ENCODE data around the gene ECI1.

DNA sequence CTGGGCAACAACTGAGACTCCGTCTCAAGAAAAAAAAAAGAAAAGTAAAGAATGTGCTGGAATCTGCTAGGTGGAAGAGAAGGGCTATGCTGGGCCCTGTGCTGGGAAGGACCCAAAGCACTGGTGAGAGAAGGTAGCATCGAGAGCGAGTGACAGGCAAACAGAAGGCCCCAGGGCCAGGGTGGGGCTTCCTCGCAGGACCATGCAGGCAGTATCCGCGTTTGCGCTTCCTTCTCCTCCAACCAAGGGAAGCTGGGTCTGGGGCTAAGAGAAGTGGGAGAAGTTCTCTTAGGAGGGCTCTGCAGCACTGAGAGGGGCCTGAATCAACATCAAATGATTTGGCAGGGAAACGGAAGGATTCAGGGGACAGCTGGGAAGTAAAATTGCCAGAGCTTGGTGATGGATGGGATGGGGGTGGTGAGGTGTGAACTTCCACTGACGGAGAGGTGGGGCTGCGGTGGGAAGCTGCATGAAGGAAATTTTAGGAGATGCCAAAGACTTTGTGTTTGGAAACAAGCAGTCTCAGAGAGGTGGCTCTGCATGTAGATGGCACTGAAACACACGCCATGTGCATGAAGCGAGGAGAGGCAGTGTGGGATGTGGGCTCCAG, 5.2 kb upstream of the ECI1 start:
- TF ChIP-seq, protein P1, sequence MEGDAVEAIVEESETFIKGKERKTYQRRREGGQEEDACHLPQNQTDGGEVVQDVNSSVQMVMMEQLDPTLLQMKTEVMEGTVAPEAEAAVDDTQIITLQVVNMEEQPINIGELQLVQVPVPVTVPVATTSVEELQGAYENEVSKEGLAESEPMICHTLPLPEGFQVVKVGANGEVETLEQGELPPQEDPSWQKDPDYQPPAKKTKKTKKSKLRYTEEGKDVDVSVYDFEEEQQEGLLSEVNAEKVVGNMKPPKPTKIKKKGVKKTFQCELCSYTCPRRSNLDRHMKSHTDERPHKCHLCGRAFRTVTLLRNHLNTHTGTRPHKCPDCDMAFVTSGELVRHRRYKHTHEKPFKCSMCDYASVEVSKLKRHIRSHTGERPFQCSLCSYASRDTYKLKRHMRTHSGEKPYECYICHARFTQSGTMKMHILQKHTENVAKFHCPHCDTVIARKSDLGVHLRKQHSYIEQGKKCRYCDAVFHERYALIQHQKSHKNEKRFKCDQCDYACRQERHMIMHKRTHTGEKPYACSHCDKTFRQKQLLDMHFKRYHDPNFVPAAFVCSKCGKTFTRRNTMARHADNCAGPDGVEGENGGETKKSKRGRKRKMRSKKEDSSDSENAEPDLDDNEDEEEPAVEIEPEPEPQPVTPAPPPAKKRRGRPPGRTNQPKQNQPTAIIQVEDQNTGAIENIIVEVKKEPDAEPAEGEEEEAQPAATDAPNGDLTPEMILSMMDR (conservative IDR thresholded peaks at IDR 0.05 in 1 of 2, IDR thresholded peaks at IDR 0.05 in 1 of 2; ENCODE audit: extremely low read depth in 1 of 2, insufficient read depth in 1 of 2, low read depth in 1 of 2, low read length in 2 of 2) = no peak
- TF ChIP-seq EZH2 (IDR thresholded peaks at IDR 0.05; ENCODE audit: borderline replicate concordance, low read length) = no peak
